TTC549 (cell line): Measurements from ENCODE around the gene NKAIN2.

ENCODE experiments used
- FAIRE-seq: peaks from 2 replicates; lab custom pipeline; 2012; peaks lifted over from hg19 to GRCh38; lab: Jason Lieb, UNC

The NKAIN2 gene

GRCh38 chr6:124772733-124773319 is 969.2 kb downstream of the NKAIN2 start:
- no peak for FAIRE-seq

- no peak for FAIRE-seq
Measured at GRCh38 chr6:124775121-124775520, 971.5 kb downstream of the NKAIN2 start.

- no peak for FAIRE-seq
Measured at GRCh38 chr6:124777863-124778262, 974.2 kb downstream of the NKAIN2 start.

GRCh38 chr6:124780623-124781022 is 977.0 kb downstream of the NKAIN2 start:
- FAIRE-seq: no peak

- no peak for FAIRE-seq
Measured at GRCh38 chr6:124783344-124783743, 979.7 kb downstream of the NKAIN2 start.

- FAIRE-seq: no peak
Measured at GRCh38 chr6:124791156-124791555, 987.5 kb downstream of the NKAIN2 start.

- no peak for FAIRE-seq
Measured at GRCh38 chr6:124792386-124792785, 988.7 kb downstream of the NKAIN2 start.

- FAIRE-seq: no peak
Measured at GRCh38 chr6:124793398-124793797, 989.7 kb downstream of the NKAIN2 start.

GRCh38 chr6:124795643-124796463 is 992.2 kb downstream of the NKAIN2 start:
- FAIRE-seq: no peak

GRCh38 chr6:124796464-124796970 is 992.9 kb downstream of the NKAIN2 start:
- FAIRE-seq: no peak

- FAIRE-seq: no peak
Measured at GRCh38 chr6:124797224-124797623, 993.6 kb downstream of the NKAIN2 start.

- no peak for FAIRE-seq
Measured at GRCh38 chr6:124798942-124799496, 995.4 kb downstream of the NKAIN2 start.

GRCh38 chr6:124799638-124800037 is 996.0 kb downstream of the NKAIN2 start:
- no peak for FAIRE-seq

- FAIRE-seq: no peak
Measured at GRCh38 chr6:124800222-124800621, 996.6 kb downstream of the NKAIN2 start.

- FAIRE-seq: no peak
Measured at GRCh38 chr6:124812067-124812466, 1008.4 kb downstream of the NKAIN2 start.

GRCh38 chr6:124819346-124819745 is 1015.7 kb downstream of the NKAIN2 start:
- no peak for FAIRE-seq

GRCh38 chr6:124822204-124822613 is 1018.5 kb downstream of the NKAIN2 start:
- no peak for FAIRE-seq

GRCh38 chr6:124822721-124823120 is 1019.1 kb downstream of the NKAIN2 start:
- no peak for FAIRE-seq

- no peak for FAIRE-seq
Measured at GRCh38 chr6:124823240-124824111, 1019.8 kb downstream of the NKAIN2 start.

- FAIRE-seq: no peak
Measured at GRCh38 chr6:124825564-124825963, 1021.9 kb downstream of the NKAIN2 start.

- no peak for FAIRE-seq
Measured at GRCh38 chr6:124829822-124830221, 1026.2 kb downstream of the NKAIN2 start.

- FAIRE-seq: peak; percentile 90
Measured at GRCh38 chr6:124830506-124830905, 1026.8 kb downstream of the NKAIN2 start.
